ENCODE data around the gene ERCC6L. TPM values are rescaled to one million over a fixed set of nuclear protein-coding genes. Genes with fewer than 3 reads are reported as not detected.

The ERCC6L gene
- total RNA-seq, 1 donor from 2014 or later = 2.4 TPM

GRCh38 chrX:72159769-72160168 is 79.1 kb downstream of the ERCC6L start:
- no peak for DNase-seq

GRCh38 chrX:72158773-72159172 is 80.1 kb downstream of the ERCC6L start:
- DNase-seq = no peak

Other genes with a start within 250 kb of the ERCC6L start
- 0.47 and 0.51 TPM in 2 replicates for gene RTL5, start 107.1 kb downstream of the ERCC6L start, total RNA-seq
- 9.3 and 12.4 TPM in 2 replicates for gene PIN4, start 57.3 kb downstream of the ERCC6L start, total RNA-seq
- 639 and 1,493 TPM in 2 replicates for gene RPS4X, start 38.2 kb upstream of the ERCC6L start, total RNA-seq
- gene CITED1, start 66.9 kb upstream of the ERCC6L start, total RNA-seq = not detected in 2 replicates

Data from dermis blood vessel endothelial cell (primary cell).